HG02623 (cell line): Measurements from ENCODE around the gene PHAF1.
"Not testable (repeated sequence)": the region's sequence is repeated elsewhere in the genome, so short reads cannot be mapped to it uniquely, and the experiment has no call there.

Experiments
- ATAC-seq: cut with Tn5 transposase; IDR thresholded peaks from one replicate; pipeline ENCODE4 v1.9.1; 2021; ENCODE audit warnings: moderate library complexity; ENCODE audit not compliant: unreplicated experiment

The PHAF1 gene

GRCh38 chr16:67104845-67105244 is 4.9 kb upstream of the PHAF1 start:
- no peak for ATAC-seq

- no peak for ATAC-seq
Observed at GRCh38 chr16:67105246-67105645, 4.5 kb upstream of the PHAF1 start.

GRCh38 chr16:67105881-67106280 is 3.9 kb upstream of the PHAF1 start:
- ATAC-seq = no peak

GRCh38 chr16:67108489-67108888 is 1.3 kb upstream of the PHAF1 start:
- no peak for ATAC-seq

- ATAC-seq = no peak
Observed at GRCh38 chr16:67108931-67109406, 772 bp upstream of the PHAF1 start.

GRCh38 chr16:67111951-67112444 is 2.3 kb downstream of the PHAF1 start:
- ATAC-seq = no peak

- ATAC-seq = no peak
Observed at GRCh38 chr16:67112591-67113399, 3.1 kb downstream of the PHAF1 start.

GRCh38 chr16:67114793-67115192 is 5.1 kb downstream of the PHAF1 start:
- no peak for ATAC-seq

GRCh38 chr16:67115639-67116038 is 5.9 kb downstream of the PHAF1 start:
- ATAC-seq = no peak

- no peak for ATAC-seq
Observed at GRCh38 chr16:67116388-67117311, 6.9 kb downstream of the PHAF1 start.

GRCh38 chr16:67117716-67118115 is 8.0 kb downstream of the PHAF1 start:
- no peak for ATAC-seq

- no peak for ATAC-seq
Observed at GRCh38 chr16:67120025-67120424, 10.3 kb downstream of the PHAF1 start.

- ATAC-seq = not testable (repeated sequence)
Observed at GRCh38 chr16:67122799-67123198, 13.1 kb downstream of the PHAF1 start.

GRCh38 chr16:67128417-67128816 is 18.7 kb downstream of the PHAF1 start:
- no peak for ATAC-seq

- ATAC-seq = no peak
Observed at GRCh38 chr16:67128887-67129286, 19.1 kb downstream of the PHAF1 start.

GRCh38 chr16:67129422-67129821 is 19.7 kb downstream of the PHAF1 start:
- ATAC-seq = no peak

- no peak for ATAC-seq
Observed at GRCh38 chr16:67137605-67138004, 27.9 kb downstream of the PHAF1 start.

- ATAC-seq = no peak
Observed at GRCh38 chr16:67141391-67141790, 31.6 kb downstream of the PHAF1 start.

- no peak for ATAC-seq
Observed at GRCh38 chr16:67142342-67142741, 32.6 kb downstream of the PHAF1 start.

- ATAC-seq = no peak
Observed at GRCh38 chr16:67144943-67145342, 35.2 kb downstream of the PHAF1 start.

- ATAC-seq = no peak
Observed at GRCh38 chr16:67145746-67146145, 36.0 kb downstream of the PHAF1 start.
